ENCODE results near the gene HSPA8.

HSPA8 gene

DNA sequence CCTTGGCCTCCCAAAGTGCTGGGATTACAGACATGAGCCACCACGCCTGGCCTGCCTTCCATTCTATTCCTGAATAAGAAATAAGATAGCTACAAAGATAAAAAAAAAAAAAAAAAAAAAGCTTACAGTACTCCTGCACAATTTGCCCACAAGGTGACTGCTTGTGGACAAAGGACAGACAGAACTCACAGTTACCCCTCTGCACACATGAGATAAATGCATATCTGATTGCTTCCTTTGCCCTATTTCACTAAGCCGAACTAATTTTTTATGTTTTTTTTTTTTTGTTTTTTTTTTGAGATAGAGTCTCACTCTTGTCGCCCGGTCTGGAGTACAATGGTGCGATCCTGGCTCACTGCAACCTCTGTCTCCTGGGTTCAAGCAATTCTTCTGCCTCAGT, 23.6 kb upstream of the HSPA8 start:
- no peaks in the 10 kb centered on the region for H3K79me2 ChIP-seq (ENCODE audit: low read length)
- TF ChIP-seq EZH2 (optimal IDR thresholded peaks at IDR 0.05; ENCODE audit: low read depth, low read length): no peak
- TF ChIP-seq, protein P1, sequence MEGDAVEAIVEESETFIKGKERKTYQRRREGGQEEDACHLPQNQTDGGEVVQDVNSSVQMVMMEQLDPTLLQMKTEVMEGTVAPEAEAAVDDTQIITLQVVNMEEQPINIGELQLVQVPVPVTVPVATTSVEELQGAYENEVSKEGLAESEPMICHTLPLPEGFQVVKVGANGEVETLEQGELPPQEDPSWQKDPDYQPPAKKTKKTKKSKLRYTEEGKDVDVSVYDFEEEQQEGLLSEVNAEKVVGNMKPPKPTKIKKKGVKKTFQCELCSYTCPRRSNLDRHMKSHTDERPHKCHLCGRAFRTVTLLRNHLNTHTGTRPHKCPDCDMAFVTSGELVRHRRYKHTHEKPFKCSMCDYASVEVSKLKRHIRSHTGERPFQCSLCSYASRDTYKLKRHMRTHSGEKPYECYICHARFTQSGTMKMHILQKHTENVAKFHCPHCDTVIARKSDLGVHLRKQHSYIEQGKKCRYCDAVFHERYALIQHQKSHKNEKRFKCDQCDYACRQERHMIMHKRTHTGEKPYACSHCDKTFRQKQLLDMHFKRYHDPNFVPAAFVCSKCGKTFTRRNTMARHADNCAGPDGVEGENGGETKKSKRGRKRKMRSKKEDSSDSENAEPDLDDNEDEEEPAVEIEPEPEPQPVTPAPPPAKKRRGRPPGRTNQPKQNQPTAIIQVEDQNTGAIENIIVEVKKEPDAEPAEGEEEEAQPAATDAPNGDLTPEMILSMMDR (IDR thresholded peaks at IDR 0.05; ENCODE audit: low read length): no peak
- TF ChIP-seq EZH2phosphoT487 (IDR thresholded peaks at IDR 0.05; ENCODE audit: low read length): no peak
- no peak overlapping the region for H3K4me3 ChIP-seq (ENCODE audit: low read length)
- H3K36me3 ChIP-seq (replicated peaks; ENCODE audit: insufficient read depth, low read length): no peaks in the 10 kb centered on the region
- peaks cover 8% of the 10 kb centered on the region for H3F3A ChIP-seq (ENCODE audit: insufficient read depth, low read length)
- no peak overlapping the region for H3K27ac ChIP-seq (ENCODE audit: low read length)
- H2AFZ ChIP-seq (ENCODE audit: low read length): no peak overlapping the region
- no peak overlapping the region for H3K4me2 ChIP-seq (ENCODE audit: low read depth, low read length)
- H3K9me3 ChIP-seq (replicated peaks; ENCODE audit: insufficient read depth, low read length): no peaks in the 10 kb centered on the region
- H3K9me2 ChIP-seq (replicated peaks; ENCODE audit: insufficient read depth, low read length): no peaks in the 10 kb centered on the region
- no peaks in the 10 kb centered on the region for H4K20me1 ChIP-seq (ENCODE audit: insufficient read depth, low read length)
- peaks cover 15% of the 10 kb centered on the region for H3K4me1 ChIP-seq (ENCODE audit: low read length)
- DNase-seq: no peak
- H3K27me3 ChIP-seq (replicated peaks; ENCODE audit: insufficient read depth, low read length): no peaks in the 10 kb centered on the region
- no peak overlapping the region for H3K9ac ChIP-seq (ENCODE audit: low read length)

DNA sequence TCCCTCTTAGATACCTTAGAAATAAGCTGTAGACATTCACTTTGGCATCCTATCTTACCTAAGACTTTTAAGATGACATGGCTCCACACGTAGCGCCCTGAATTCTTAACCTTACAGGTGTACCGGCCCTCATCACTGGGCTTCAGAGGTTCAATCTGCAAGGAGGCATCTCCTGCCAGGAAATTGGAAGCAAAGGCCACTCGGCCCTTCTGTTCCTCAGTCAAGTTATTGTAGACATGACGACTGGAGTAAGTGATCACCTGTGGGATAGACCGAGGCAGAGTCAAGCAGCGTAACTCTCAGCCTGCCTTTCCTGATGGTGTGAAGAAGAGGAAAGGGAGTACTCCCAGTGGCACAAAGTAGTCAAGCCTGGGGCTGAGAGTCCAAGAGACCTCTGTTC, 22.5 kb upstream of the HSPA8 start:
- H2AFZ ChIP-seq (ENCODE audit: low read length): no peak overlapping the region
- H3K4me3 ChIP-seq (ENCODE audit: low read length): no peak overlapping the region
- no peaks in the 10 kb centered on the region for H3K36me3 ChIP-seq (replicated peaks; ENCODE audit: insufficient read depth, low read length)
- no peaks in the 10 kb centered on the region for H3K9me3 ChIP-seq (replicated peaks; ENCODE audit: insufficient read depth, low read length)
- peaks cover 15% of the 10 kb centered on the region for H3K4me1 ChIP-seq (ENCODE audit: low read length)
- H3K4me2 ChIP-seq (ENCODE audit: low read depth, low read length): no peak overlapping the region
- no peaks in the 10 kb centered on the region for H3K79me2 ChIP-seq (ENCODE audit: low read length)
- no peak overlapping the region for H3K27ac ChIP-seq (ENCODE audit: low read length)
- no peaks in the 10 kb centered on the region for H3K9me2 ChIP-seq (replicated peaks; ENCODE audit: insufficient read depth, low read length)
- H3K27me3 ChIP-seq (replicated peaks; ENCODE audit: insufficient read depth, low read length): no peaks in the 10 kb centered on the region
- H3K9ac ChIP-seq (ENCODE audit: low read length): no peak overlapping the region
- TF ChIP-seq, protein P1 (IDR thresholded peaks at IDR 0.05; ENCODE audit: low read length): no peak
- TF ChIP-seq EZH2phosphoT487 (IDR thresholded peaks at IDR 0.05; ENCODE audit: low read length) (no peak), EZH2 (optimal IDR thresholded peaks at IDR 0.05; ENCODE audit: low read depth, low read length) (no peak)
- peaks cover 8% of the 10 kb centered on the region for H3F3A ChIP-seq (ENCODE audit: insufficient read depth, low read length)
- H4K20me1 ChIP-seq (ENCODE audit: insufficient read depth, low read length): no peaks in the 10 kb centered on the region
- DNase-seq: no peak

DNA sequence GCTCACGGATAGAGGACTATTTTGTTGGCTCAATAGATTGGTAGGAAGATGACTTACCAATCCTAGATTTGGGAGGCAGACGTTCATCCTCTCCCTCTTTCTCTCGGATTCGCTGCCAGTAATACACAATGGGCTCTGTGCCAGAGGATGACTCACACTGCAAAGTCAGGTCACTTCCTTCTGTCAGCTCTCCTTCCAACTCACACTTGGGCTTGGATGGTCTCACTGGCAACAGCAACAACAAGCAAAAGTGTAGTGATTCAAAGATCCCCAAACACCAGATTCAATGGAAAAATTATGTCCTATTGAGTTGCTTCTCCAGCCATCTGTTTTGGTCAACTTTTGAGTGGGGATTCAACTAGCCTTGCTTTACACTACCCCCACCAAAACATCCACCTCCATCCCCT, 21.7 kb upstream of the HSPA8 start:
- no peak for TF ChIP-seq EZH2 (optimal IDR thresholded peaks at IDR 0.05; ENCODE audit: low read depth, low read length)
- no peak for TF ChIP-seq EZH2phosphoT487 (IDR thresholded peaks at IDR 0.05; ENCODE audit: low read length)
- TF ChIP-seq, protein P1 (IDR thresholded peaks at IDR 0.05; ENCODE audit: low read length): no peak
- Histone ChIP-seq H3K36me3 (replicated peaks; ENCODE audit: insufficient read depth, low read length) (no peaks in the 10 kb centered on the region), H3K79me2 (ENCODE audit: low read length) (no peaks in the 10 kb centered on the region), H4K20me1 (ENCODE audit: insufficient read depth, low read length) (no peaks in the 10 kb centered on the region), H3K27me3 (replicated peaks; ENCODE audit: insufficient read depth, low read length) (no peaks in the 10 kb centered on the region), H3K9ac (ENCODE audit: low read length) (no peak overlapping the region), H3K4me1 (ENCODE audit: low read length) (peaks cover 15% of the 10 kb centered on the region), H3K9me2 (replicated peaks; ENCODE audit: insufficient read depth, low read length) (no peaks in the 10 kb centered on the region), H2AFZ (ENCODE audit: low read length) (no peak overlapping the region), H3K4me2 (ENCODE audit: low read depth, low read length) (no peak overlapping the region), H3K27ac (ENCODE audit: low read length) (no peak overlapping the region), H3K4me3 (ENCODE audit: low read length) (no peak overlapping the region), H3K9me3 (replicated peaks; ENCODE audit: insufficient read depth, low read length) (no peaks in the 10 kb centered on the region), H3F3A (ENCODE audit: insufficient read depth, low read length) (peaks cover 8% of the 10 kb centered on the region)
- no peak for DNase-seq

All from MM.1S (cell line).